GM19023 (cell line): ENCODE measurements around the gene CAPN10.

Experiments
- ATAC-seq: cut with Tn5 transposase; IDR thresholded peaks from one replicate; pipeline ENCODE4 v1.9.1; 2021; ENCODE audit warnings: mild to moderate bottlenecking, moderate library complexity; ENCODE audit not compliant: unreplicated experiment

CAPN10 gene

DNA sequence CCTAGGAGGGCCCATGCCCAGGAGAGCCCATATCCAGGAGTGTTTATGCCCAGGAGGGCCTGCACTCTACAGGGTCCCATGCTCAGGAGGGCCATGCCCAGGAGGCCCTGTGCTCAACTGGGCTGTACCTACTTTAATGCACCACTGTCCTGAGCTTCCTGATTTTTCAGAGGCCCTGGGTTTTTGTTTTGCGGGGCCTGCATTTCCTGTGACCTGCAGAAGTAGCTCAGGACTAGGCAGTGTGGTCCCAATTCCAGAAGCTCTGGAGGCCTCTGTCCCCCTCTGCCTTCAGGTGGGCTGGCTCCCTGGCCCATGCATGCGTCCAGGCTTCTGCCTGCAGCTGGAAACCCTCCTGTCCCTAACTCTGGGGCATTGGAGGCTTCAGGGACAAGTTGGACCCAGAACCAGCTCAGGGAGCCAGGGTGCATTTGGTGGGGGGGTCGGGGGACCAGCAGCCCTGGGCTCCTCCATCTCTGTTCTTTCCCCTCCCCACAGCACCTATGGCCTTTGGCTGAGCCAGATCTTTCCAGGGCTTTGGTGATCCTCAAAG lies 49.5 kb downstream of the CAPN10 start:
- no peak for ATAC-seq

DNA sequence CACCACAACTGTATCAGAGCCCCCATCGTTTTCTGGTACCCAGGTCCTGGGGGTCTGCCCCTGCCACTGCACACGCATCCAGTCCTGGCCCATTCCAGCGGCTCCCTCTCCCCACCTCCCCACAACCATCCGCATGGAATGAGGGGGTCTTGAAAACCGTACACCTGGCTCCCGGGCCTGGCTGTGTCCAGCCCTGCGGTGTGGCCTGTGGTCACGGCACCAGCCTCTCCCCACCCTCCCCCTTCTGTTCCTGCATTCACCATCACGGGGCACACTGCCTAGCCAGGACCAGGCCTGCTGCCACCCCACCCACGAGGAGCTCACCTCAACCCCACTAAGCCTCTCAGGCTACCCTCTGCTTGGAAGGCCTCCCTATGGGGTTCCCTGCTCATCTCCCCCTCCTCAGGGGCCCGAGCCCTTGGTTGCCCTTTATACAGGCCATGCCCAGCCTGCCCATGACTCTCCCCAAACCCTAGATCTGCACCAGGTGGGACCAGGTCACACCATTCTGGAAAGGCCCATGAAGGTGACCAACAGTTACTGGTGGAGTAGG lies 50.1 kb downstream of the CAPN10 start:
- ATAC-seq = no peak

DNA sequence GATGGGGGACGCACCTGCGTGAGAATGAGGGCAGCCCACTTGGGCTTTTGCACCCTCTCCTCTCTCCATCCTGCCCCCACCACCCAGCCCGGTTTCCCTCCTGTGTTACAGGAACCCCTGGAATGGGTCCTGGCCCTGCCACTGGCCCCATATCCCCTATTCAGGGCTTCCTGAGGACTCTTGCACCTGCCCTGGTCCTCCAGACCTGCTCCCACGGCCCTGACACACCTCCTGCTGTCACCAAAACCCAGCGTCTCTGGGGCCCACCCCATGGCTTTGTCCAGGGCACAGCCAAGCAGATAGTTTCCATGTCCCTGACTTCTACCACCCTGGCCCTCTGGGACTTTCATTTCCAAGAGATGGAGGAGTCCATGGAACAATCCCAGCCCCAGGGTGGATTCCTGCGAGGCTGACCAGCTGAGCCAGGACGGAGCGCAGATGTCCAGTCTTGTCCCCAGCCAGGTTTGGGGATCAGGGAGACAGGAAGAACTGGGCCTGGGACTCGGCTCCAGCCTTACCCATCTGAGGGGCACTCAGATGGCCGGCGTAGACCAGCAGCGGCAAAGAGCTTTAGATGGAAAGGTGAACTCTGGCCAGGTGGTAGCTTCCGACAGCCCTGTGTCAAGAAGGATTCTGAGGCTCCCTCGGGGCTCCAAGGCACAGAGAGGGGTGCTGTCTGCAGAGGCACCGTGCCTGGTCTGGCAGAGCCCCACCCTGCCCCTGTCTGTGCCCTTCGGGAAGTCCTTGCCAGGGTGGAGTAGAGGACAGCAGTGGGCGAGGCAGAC lies 50.8 kb downstream of the CAPN10 start:
- no peak for ATAC-seq

DNA sequence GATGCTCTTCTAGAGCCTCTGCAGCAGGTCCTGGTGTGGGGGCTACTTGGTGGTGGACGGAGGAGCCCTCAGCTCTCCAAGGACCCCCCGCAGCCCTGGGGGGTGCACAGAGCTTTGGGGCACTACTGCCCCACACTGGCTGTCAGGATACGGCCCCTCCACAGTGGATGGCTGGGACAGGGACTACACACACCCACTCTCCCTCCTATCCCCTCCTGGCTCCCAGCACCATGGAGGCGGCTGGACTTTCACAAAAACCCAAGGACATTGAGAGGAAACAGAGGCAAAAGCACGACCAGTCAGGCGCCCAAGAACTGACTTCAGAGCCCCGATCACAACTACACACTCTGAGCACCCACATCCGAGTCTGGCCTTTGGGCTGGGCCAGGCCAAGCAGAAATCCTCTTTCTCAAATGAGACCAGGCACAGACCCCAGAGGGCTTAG lies 51.4 kb downstream of the CAPN10 start:
- no peak for ATAC-seq

DNA sequence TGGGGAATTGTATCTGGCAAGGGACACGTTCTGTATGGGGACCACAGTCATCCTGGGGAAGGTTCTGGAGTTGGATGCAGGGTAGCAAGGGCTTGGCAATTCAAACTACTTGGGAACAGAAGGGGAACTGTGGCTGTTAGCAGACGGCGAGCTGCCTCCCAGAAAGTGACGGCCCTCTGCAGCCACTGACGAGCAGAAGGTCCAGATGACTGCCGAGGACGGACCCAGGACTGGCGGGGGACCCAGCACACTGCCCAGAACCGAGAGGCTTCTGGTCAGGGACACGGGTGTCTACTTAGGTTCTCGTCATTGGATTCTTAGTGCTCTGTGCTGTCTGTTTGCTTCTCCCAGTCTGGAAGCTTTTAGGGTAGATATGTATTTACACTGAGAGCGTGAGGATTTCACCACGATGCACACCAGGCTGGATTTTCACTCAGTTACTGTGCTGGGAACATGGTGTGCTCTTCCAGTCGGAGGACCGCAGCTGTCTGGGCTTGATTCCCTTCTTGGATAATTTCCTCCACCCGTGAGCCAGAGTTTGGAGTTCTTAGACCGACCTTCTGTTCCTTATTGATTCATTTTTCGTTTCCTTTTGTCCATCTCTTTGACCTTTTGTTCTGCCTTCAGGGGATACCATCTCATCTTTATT lies 52.1 kb downstream of the CAPN10 start:
- no peak for ATAC-seq

DNA sequence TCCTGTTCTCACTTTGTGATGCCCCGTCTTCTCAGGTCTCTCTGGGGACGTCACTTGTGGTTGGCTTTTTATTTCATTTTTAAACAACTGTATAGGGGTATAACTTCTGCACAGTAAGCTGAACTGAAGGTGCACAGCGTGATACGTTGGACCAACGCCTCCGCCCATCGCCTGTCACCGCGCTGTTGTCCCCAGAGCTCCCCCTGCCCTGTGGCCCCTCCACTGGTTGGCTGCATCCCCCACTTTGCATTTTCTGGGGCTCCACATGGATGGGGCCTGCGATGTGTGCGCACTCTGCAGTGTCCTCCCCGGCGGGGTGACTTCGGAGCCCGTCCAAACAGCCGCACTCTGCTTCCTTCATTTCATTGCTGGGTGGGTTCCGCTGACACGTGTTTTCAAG lies 53.0 kb downstream of the CAPN10 start:
- ATAC-seq = no peak

DNA sequence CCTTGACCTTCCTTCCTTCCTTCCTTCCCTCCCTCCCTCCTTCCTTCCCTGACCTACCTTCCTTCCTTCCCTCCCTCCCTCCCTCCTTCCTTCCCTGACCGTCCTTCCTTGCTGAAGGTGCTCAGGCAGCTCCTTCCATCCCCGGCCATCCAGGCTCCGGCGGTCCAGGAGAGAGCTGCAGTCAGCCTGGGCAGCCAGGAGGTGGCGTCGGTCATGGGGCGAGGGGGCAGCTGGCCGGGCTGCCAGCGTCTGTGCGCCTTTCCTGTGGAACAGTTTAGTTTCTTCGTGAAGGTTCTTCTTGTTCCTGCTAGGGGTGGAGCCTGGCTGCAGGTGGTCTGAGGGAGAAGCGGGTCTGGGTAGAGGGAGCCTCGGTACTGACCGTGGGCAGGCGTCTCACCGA lies 54.4 kb downstream of the CAPN10 start:
- ATAC-seq = no peak

DNA sequence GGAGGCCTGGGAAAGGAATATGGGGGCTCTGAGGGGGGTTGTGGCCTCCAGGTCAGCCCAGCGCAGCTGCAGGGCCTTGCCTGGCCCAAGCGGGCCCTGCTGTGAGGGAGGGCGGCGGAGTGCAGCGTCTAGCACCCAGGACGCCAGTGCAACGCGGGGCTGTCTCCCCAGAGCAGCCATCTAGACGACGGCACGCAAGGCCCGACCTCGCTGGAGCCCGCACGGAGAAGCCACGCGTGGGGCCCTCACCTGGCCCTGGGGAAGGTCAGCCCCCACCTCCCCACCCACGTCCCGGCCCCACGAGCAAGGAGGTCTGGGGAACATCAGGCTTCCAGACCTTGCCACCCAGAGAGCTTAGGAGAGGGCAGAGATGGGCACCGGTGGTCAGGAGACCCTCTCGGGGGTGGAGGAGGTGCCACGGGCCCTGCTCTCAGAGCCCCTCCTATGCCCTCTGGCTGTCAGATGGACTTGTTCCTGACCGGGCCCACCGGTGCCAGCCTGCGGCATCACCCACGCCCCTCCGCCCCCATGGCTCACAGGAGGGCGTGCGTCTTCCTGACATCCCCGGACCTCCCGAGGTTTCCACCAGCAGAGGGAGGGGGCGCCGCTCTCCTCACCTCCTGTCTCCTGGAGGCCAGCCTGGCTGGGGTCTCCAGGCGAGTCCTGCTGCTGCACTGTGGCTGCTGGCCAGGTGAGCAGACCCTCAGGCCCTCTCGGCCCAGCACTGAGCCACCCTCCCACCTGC lies 55.7 kb downstream of the CAPN10 start:
- no peak for ATAC-seq

DNA sequence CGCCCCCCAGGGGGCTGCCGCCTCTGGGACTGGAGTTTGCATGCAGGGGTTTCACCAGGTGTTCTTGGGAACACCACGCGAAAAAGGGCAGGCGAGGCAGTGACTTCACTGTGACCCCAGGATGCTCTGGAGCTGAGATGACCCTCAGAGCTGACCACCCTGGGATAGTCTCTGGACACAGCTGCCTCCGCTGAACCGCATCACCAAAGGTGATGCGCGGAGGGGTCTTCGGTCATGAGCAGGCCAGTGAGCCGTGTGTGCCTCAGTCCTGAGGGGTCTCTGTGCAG lies 56.2 kb downstream of the CAPN10 start:
- ATAC-seq = no peak

DNA sequence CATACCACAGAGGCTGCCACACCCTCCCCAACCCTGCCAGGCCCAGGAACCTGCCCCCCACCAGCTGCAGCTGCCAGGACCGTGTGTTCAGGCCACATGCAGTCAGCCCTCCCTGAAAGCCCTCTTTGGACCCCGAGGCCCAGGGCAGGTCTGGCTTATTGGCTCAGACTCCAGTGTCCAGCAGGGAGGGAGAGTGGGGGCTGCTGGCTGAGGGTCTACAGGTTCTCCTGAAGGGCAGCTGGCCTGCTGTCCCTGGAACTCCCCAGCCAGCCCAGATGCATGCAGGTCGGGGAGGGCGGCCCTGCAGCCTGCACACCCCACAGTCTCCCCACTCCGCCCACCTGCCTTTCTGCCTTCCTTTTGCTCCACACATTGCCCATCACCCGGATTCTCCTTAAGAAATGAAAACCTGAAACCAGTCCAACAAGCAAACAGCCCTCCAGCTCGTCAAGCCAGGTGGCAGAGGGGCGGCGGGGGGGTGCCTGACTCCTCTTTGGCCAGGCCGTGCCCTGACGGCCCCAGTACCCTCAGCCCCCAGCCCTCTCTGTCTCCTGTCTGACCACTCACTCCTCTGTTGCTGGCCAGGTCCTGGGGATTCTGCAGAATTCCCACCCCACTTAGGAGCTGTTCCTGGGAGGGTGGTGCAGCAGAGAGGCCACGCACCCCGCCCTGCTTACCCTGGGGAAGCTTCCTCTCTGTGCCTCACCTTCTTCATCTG lies 56.7 kb downstream of the CAPN10 start:
- ATAC-seq = no peak

DNA sequence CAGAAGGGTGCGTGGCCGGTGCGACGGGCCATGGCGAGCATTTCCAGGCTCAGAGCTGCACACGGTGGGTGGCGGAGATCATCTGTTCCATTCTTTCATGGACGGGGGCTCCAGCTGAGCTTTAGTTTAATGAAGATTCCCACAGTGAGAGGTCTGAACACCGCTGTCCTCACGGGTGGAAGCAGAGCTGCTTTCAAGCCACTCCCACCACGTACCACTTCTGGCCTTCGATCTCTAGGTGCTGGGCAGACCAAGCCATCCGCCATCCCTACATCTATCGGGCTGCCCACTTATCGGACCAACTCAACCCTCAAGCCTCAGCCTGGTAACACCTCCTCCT lies 57.2 kb downstream of the CAPN10 start:
- ATAC-seq = no peak

DNA sequence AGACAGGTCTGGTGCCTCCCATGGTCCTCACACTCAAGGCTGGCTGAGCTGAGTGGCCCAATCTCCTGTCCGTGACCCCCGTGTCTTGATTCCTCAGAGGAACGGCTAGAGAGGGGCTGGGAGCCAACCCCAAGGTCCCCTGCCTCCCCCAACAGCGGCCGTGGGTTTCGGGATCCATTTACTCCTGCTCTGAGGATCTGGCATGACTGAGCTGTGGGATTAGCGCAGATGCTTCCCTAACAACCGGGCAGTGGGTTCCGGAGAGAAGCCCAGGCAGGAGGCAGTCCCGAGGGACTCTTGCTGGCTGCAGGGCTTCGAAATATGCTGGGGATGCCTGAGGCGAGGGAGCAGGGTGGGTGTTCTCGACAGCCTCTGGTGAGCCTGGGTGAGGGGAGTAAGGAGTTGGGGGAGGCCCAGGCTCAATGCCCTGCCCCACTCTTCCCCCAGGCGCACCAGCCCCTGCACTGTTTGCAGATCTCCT lies 57.7 kb downstream of the CAPN10 start:
- ATAC-seq = no peak

DNA sequence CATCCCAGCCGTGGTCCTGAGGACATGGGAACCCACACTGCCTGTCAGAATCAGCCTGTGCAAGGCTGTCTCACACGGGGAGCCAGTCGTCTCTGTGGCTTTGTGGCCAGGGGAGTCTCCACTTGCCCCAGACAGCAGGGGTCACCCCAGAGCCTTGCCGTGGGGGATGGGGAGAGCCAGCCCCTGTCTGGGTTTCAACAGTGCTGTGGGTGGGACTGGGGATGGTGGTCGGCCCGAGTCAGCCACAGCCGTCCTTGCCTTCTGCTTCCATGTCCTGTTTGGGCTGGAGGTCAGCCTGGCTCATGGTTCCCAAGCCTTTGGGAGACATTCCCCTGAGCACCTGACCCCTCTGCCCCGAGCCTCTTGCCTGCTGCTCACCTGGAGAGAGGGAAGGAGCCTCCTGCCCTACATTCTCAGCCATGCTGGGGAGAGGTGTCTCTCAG lies 58.3 kb downstream of the CAPN10 start:
- ATAC-seq = no peak

DNA sequence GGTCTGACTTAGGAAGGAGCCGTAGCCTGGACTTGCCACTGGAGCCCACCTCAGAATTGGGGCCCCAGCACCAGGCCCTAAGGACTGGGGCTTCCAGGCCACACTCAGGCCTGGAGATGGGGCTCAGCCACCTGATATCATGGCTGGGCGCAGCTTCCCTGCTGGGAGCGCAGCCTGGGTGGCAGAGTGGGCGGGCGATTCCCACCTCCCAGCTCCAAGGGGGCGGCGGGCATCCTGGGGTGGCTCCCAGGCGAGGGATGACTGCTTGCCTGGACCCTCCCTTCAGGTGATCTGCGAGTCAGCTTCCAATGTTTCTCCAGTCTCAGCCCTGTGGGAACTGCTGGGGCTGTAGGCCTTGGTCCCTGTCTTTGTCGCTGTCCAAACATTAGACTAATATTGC lies 58.8 kb downstream of the CAPN10 start:
- no peak for ATAC-seq

DNA sequence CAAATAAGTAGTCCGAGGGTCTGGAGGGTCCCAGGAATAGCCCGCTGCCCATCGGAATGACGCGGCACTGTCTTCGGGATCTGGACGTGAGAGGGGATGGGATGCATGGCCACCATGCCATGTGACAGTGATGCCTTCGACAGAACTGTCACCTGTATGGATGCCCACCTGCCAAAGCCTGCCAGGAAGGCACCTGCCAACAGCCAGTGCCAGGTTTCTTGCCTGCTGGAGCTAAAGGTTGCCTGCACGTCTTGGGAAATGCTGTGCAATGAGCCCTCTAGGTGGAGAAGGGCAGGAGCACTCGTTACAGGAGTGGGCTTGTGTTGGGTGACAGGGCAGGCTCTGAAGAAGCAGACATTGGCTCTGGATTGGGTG lies 59.3 kb downstream of the CAPN10 start:
- ATAC-seq = no peak

DNA sequence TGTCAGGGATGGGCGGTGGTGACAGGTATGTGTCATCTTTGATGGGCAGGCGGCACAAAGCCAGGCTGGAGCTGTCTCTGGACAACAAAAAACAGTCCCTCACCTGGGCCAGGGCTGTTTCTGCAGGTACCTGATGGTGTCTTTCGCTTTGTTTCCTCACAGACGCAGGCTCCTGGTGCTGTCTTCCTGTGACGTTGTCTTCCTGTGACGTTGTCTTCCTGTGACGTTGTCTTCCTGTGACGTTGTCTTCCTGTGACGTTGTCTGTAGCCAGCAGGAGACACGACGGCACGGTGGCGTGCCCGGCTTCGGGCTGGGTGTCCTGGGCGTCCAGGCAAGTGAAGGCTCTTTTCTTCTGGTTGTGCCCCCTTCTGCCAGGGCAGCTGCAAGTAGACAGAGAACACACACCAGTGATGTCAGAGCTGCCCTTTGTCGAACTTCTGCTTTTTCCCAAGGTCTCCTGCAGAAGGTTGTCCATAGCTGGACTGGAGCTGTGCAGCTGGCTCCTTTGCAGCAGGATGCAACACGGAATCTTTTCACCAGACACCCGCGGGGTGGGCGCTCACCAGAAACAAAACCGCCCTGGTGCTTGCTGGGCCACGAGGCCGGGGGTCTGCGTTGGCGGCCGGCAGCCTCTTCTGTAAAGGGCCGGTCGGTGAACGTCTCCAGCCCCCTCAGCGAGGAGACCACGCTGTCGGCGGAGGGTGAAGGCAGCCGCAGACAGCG lies 59.8 kb downstream of the CAPN10 start:
- ATAC-seq = no peak

DNA sequence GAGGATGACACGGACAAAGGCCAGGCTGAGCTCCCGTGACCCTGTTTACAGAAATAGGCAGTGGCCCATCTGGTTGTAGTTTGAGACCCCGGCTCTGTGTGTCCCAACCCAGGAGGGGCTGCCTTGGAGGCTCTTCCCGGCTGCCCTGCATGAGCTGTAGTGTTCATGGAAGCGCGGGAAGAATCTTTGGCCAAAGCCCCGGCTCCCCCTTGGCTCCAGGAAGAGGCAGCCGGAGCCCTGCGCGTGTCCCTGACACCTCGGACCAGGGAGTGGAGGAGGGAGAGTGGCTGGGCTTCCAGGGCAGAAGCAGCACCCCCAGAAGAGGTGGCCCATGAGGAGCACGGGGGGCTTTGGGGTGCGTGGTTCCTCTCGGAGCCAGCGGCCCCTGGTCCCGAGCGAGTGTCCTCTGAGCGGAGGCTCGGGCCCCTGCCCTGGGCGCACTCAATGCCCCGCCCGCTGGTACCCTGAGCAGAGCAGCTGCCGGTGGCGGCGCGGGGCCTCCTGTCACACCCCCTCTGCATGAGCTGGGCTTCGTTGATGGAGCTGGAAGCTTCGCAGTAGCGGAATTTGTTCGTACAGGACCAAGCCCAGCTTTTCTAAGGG lies 60.5 kb downstream of the CAPN10 start:
- no peak for ATAC-seq

DNA sequence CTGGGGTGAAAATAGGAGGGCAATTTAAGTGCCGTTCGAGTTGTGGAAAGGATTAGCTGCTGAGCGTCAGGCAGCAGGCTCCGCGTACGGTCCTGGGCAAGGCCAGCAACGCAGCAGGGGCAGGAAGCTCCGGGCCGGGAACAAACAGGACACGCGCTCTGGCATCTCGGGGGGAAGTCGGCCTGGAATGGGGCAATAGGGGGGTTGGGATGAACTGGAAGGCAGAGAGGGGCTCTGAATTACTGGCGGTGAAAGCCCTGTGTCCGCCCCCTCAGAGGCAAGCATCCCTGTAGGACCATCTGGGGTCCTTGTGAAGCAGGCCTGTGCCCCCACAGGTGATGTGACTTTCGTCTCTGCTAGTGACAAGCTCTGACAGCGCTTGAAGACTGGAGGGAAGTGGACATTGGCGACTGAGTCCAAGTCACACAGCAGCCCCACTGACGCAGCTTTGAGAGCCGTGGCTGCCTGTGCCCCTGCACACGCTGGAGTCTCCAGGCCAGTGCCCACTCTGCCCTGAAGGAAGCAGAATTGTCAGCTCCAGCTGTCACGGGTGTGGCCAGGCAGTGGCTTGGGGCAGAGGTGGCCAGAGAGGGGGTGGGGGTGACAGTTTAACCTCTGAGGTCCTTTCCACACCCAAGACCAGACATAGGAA lies 61.1 kb downstream of the CAPN10 start:
- ATAC-seq = no peak

DNA sequence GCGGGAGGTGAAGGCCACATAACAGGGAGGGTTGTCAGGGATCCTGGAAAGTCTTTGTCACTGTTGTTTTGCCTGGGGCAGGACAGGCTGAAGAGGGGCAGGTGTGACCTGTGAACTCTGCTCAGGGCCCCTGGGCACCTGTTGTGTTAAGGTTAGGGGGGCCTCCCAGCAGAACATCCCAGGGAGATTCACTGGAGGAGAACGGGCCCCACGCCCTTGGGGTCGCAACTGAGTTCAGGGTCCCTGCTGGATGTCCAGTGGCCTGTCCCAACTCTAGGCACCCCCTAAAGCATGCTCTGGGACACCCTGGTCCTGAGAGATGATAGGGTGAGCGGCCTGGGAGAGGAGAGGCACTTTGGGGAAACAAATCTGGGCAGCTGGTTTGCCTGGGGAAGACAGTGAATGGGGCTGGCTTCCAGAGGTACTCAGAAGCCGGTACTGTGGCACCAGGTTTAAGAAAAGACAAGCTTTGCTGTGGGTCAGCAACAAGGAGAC lies 61.7 kb downstream of the CAPN10 start:
- ATAC-seq = no peak
